HG02759 (cell line): Measurements from ENCODE around the gene NUP210.

Experiments used
- ATAC-seq: cut with Tn5 transposase; IDR thresholded peaks from one replicate; pipeline ENCODE4 v1.9.1; 2021; ENCODE audit warnings: mild to moderate bottlenecking, moderate library complexity; ENCODE audit not compliant: unreplicated experiment

Gene NUP210

GRCh38 chr3:13277860-13278531 is 142.1 kb downstream of the NUP210 start:
- no peak for ATAC-seq

- no peak for ATAC-seq
Measured at GRCh38 chr3:13277196-13277813, 142.8 kb downstream of the NUP210 start.

GRCh38 chr3:13276438-13277195 is 143.5 kb downstream of the NUP210 start:
- no peak for ATAC-seq

- ATAC-seq = no peak
Measured at GRCh38 chr3:13275376-13276005, 144.6 kb downstream of the NUP210 start.

- no peak for ATAC-seq
Measured at GRCh38 chr3:13274551-13275332, 145.4 kb downstream of the NUP210 start.

GRCh38 chr3:13274125-13274524 is 146.0 kb downstream of the NUP210 start:
- no peak for ATAC-seq

GRCh38 chr3:13273604-13274105 is 146.5 kb downstream of the NUP210 start:
- no peak for ATAC-seq

GRCh38 chr3:13272831-13273603 is 147.1 kb downstream of the NUP210 start:
- ATAC-seq = no peak

GRCh38 chr3:13269711-13270378 is 150.3 kb downstream of the NUP210 start:
- no peak for ATAC-seq

- ATAC-seq = no peak
Measured at GRCh38 chr3:13268961-13269441, 151.1 kb downstream of the NUP210 start.

- no peak for ATAC-seq
Measured at GRCh38 chr3:13268120-13268519, 152.0 kb downstream of the NUP210 start.

GRCh38 chr3:13266651-13267362 is 153.3 kb downstream of the NUP210 start:
- ATAC-seq = no peak
